HG02970 (cell line): ENCODE data around the gene NOL11.
"Not testable (repeated sequence)": the region's sequence is repeated elsewhere in the genome, so short reads cannot be mapped to it uniquely, and the experiment has no call there.

Experiments
- ATAC-seq: cut with Tn5 transposase; IDR thresholded peaks from one replicate; pipeline ENCODE4 v1.9.1; 2021; ENCODE audit warnings: mild to moderate bottlenecking, moderate library complexity, moderate number of reproducible peaks; ENCODE audit not compliant: unreplicated experiment, low FRiP score

The NOL11 gene

DNA sequence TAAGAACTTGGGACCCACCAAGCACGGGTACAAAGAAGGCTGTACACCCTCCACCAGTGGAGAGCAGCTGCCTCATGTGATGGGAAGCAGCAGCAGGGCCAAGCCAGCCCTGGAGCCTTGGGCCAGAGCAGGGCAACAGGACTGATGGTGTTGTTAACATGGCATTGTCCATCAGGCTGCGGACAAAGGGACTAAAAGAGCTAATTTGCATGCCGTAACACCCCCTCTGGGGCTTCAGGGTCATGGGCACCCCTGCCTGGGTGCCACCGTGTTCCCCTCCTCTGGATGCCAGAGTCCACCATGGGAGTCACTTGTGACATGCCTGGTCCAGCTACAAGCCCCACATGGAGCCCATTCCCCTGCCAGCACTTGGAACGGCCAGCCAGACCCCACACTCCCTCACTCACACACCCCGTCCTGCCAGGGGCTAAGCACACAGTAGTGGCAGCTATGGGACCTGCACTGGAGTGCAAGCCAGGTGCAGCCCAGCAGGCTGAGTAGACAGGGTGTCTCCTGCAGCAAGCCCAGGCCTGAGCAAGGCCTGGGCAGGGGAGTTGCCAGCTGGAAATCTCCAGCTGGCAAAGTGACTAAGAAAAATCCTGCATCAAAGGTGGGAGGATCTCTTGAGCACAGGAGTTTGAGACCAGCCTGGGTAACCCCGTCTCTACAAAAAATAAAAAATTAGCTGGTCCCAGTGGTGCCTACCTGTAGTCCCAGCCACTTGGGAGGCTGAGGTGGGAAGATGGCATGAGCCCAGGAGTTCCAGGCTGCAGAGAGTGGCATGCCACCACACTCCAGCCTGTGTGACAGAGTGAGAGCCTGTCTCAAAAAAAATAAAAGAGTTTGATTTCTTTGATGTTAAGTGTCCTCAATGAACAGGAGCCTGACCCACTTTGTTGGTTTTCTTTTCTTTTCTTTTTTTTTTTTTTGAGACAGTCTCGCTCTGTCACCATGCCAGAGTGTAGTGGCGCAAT, 33.7 kb downstream of the NOL11 start:
- ATAC-seq = no peak

DNA sequence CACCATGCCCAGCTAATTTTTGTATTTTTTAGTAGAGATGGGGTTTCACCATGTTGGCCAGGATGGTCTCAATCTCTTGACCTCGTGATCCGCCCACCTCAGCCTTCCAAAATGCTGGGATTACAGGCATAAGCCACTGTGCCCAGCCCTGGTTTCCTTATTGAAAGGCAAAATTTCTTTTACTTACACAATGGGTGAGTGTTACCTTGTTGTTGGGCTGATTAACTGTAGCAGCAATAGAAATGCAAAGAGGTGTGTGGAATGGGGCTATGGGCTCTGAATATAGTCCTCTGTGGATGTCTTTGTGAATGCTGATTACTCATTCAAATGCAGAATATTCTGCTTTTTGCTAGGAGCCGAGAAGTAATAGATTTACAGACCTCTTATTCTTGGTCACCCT, 34.4 kb downstream of the NOL11 start:
- not testable (repeated sequence) for ATAC-seq

DNA sequence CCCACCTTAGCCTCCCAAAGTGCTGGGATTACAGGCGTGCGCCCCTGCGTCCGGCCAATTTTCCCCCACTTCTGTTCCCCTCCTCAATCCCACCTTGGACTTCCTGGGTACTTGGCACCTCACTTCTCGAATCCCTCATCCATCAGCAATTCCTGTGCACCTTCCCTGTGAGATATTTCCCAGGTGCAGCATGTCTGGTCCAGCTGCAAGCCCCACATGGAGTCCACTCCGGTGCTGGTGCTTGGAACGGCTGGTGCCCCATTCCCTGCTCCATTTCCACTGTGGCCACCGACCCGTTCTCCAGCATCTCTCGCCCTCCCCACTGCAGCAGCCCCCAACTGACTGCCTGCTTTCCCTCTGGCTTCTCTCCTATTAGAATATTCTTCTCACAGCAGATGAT, 35.3 kb downstream of the NOL11 start:
- ATAC-seq = no peak

DNA sequence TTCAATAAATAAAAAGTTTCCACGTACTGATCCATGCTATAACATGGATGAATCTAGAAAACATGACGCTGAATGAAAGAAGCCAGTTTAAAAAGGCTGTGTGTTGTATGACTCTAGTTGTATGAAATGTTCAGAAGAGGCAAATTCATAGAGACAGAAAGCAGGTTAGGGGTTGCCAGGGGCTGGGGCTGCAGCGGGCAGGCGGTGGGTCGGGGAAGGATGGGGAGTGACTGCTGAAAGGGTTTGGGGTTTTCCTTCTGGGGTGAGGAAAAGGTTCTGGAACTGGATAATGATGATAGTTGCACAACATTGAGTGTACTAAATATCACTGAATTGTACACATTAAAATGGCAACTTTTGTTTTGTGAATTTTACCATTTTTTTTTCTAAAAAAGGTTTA, 36.3 kb downstream of the NOL11 start:
- no peak for ATAC-seq

DNA sequence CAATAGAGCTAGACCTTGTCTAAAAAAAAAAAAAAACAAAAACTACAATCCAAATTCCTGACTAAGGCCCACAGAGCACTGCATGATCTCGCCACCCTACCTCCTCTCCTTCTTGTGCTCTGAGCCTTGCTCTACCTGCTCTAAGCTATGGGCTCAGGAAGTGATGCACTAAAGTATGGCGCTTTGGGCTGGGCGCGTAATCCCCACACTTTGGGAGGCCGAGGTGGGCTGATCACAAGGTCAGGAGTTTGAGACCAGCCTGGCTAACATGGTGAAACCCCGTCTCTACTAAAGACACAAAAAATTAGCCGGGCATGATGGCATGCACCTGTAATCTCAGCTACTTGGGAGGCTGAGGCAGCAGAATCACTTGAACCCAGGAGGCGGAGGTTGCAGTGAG, 37.0 kb downstream of the NOL11 start:
- not testable (repeated sequence) for ATAC-seq

DNA sequence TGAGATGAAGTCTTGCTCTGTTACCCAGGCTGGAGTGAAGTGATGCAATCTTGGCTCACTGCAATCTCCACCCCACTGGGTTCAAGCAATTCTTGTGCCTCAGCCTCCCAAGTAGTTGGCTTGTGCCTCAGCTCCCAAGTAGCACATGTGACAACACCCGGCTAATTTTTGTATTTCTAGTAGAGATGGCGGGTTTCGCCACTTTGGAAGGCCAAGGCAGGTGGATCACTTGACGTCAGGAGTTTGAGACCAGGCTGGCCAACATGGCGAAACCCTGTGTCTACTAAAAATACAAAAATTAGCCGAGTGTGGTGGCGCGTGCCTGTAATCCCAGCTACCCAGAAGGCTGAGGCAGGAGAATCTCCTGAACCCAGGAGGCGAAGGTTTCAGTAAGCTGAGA, 39.0 kb downstream of the NOL11 start:
- not testable (repeated sequence) for ATAC-seq

DNA sequence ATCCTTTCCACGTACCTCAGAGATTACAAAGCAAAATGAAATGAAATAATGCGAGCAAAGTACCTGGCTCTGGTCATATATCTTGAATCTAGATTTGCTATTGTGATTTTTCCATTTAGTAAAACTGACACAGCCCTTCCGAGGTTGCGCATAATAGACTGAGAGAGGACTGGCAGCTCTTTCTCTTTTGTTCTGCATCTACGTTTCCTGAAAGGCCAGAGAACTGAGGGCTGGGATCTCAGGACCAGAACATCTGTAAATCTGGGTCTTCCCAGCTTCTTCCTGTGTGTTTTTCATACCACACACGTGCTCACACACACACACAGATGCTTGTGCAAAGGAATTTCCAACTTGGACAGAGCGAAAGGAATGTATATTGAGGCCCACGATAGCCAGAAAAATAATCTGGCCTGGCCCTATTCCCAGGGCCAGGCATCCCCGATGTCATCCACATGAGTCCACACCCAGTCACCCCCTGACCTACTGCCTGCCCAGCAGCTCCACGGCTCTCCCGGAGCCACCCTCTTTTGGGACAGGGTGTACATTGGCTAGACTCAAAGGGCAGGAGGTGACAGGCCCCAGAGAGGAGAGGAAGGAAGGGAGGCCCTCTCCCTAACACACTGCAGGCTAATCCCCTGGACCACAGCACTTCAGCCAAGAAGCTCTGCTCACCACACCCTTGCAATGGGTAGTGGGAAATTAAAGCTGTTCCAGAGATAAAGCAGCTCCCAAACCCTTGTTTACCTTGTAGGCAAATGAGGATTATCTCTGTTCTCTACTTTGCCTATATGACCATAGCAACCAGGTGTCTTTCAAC, 41.8 kb downstream of the NOL11 start:
- no peak for ATAC-seq

DNA sequence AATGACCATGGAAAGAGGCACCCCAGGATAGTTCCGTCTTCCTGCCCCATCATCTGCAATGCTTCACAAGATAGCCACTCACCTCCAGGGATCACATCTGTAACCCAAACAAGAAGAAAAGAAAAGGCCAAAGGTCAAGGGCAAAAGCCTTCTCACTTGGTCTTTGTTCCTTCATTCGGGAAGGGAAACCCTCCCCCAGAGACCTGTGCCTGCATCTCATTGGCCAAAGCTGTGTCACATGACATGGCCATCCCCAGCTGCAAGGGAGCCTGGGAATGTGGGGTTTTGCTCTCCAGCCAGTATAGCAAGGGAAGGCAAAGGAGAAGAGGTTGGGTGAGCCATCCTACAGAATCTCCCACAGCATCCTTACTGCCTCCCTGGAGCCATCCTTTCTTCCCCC, 47.9 kb downstream of the NOL11 start:
- ATAC-seq = no peak

DNA sequence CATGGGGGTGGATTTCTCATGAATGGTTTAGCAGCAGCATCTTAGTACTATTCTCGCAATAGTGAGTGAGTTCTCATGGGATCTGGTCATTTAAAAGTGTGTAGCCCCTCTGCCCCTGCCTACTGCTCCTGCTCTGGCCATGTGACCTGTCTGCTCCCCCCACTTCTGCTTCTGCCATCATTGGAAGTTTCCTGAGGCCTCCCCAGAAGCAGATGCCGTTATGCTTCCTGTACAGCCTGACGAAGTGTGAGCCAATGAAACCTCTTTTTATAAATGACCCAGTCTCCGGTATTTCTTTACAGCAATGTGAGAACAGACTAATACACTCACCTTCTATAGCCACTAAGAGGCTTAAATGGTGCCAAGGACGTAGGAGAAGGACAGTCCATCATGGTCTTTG, 51.5 kb downstream of the NOL11 start:
- ATAC-seq = no peak

DNA sequence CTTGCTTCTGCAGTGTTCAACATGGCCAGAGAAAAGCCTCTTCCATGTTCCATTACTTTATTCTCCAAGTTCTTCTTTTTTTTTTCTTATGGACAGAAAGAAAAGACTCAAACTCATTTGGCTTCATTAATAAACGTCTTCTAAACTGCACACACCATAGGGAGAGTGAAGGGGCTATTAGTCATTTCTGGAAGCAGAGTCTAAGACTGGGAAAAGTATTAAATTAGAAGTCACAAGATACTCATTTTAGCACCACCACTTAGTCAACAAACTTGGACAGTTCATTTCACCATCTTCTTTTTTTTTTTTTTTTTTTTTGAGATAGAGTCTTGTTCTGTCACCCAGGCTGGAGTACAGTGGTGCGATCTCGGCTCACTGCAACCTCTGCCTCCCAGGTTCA, 52.8 kb downstream of the NOL11 start:
- no peak for ATAC-seq

DNA sequence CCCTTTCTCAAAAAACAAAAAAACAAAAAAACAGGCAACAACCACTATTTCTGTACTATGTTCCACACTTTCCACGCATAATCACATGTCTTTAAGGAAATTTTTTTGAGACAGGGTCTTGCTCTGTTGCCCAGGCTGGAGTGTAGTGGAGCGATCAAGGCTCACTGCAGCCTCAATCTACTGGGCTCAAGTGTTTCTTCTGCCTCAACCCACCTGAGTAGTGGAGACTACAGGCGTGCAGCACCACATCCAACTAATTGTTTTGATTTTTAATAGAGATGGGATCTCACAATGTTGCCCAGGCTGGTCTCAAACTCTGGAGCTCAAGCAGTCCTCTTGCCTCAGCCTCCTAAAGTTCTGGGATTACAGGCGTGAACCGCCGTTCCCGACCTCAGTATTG, 54.9 kb downstream of the NOL11 start:
- no peak for ATAC-seq

DNA sequence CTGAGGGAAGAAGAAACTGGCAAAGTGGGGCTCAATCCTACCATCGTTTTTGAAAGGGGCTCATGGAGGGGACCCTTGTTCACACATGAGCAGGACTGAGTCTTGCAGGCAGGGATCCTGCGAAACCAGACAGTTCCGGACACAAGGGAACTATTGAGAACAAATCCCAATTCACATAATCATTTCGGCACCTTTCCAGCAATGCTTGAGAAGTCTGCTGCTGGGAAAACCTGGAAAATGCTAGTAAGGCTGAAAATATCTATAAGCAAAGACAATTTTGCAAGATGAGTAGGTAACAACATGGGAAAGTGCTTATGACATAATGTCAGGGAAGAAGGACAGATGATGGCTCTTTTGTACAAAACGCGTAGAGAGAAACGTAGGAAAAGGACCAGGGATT, 55.5 kb downstream of the NOL11 start:
- ATAC-seq = no peak

DNA sequence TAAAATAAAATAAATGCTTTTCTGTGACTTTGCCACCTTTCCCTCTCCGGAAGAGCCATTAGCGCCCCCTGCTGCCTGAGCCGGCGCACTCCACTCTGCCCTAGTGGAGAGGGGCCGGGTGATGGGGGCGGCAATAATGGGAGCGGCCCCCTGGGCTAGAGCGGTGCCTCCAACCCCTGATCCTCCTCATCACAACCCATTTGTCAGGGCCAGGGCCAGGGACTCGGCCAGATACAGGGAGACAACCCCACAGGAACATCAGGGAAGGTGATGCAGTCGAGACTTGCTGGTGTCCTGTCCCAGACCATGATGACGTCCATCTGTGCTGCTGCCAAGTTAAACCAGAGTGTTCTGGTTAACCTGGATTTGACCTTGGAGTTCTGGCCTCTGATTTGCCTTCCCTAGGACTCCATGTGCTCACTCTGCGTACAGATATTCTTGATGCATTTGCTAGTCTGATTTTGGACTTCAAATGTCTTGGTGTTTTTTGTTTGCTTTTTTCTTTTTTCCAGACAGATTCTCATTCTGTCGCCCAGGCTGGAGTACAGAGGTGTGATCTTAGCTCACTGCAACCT, 61.4 kb downstream of the NOL11 start:
- no peak for ATAC-seq

DNA sequence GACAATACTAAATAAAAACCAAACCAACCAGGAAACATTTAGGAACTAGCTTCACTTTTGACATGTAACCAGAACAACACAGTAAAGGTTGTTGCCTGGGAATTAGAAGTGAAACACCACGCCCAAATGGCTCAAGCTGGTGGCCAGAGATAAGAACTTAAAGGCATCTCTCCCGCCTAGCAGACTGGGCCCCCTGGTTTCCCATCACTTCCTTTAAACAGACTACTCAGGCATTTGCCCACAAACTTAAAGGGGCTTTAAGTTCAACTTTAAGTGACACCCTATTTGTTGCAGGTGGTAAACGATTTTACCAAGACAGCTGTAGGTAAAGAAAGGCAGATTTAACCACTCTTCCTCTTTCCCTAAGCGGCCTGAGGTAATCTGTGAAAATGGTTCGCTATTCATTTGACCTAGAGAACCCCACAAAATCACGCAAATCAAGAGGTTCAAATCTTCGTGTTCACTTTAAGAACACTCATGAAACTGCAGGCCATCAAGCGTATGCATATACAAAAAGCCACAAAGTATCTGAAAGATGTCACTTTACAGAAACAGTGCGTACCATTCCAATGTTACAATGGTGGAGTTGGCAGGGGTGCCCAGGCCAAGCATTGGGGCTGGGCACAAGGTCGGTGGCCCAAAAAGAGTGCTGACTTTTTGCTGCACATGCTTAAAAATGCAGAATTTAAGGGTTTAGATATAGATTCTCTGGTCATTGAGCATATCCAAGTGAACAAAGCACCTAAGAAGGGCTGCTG, 66.8 kb downstream of the NOL11 start:
- ATAC-seq = no peak

DNA sequence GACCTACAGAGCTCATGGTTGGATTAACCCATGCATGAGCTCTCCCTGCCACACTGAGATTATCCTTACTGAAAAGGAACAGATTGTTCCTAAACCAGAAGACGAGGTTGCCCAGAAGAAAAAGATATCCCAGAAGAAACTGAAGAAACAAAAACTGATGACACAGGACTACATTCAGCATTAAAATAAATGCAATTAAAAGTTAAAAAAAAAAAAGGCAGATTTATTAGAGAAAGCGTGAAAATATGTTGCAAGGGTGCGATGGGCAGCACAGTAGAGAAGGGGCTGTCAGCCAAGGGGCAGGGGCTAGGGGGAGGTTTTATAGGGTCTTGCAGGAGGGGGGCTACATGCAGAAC, 67.4 kb downstream of the NOL11 start:
- ATAC-seq = no peak

DNA sequence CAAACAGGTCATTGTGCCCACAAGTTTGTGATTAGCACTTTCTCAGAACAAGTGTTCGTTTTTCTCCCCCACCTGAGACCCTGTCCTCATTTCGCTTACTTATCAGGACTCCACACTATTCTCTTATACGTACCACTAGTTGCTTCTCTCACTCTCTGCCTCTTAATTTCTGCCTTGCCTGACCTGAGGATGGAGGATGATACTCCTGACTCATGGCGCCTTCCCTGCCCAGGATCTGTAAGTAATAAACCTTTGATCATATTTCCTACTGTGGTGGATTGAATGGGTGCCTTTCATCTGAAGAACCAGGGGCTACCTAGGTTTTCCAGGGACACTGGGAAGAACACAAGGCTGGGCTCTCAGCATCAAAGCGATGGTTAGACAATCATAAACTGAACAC, 67.8 kb downstream of the NOL11 start:
- ATAC-seq = no peak
